Bronchial epithelial cell (primary cell): Measurements from ENCODE around the gene APPL1. TPM values are rescaled to one million over a fixed set of nuclear protein-coding genes. Genes with fewer than 3 reads are reported as not detected.

Experiments
- DNase-seq: peaks from one replicate; pipeline ENCODE4 v3.0.0-alpha.2; 2010; ENCODE audit warnings: low read depth
- FAIRE-seq: peaks from 2 replicates; lab custom pipeline; 2011; peaks lifted over from hg19 to GRCh38; lab: Jason Lieb, UNC
- H3K27me3 ChIP-seq: 2 replicates; pipeline ENCODE4 v1.5.1; 2011; ENCODE audit warnings: low read length; ENCODE audit not compliant: control insufficient read depth, insufficient read depth
- H3K36me3 ChIP-seq: 2 replicates; pipeline ENCODE4 v1.5.1; 2011; ENCODE audit warnings: low read length; ENCODE audit not compliant: control insufficient read depth, insufficient read depth
- H3K4me3 ChIP-seq: 2 replicates; pipeline ENCODE4 v1.5.1; 2011; ENCODE audit warnings: mild to moderate bottlenecking, low read depth, low read length, control low read depth
- total RNA-seq: library from RNA; depleted of rRNA; stranded (reverse); fragments of >200 nt; gene quantifications from 2 replicates; pipeline ENCODE4 v1.2.1, GENCODE V29; 2014
- TF ChIP-seq, protein P1 (sequence below): IDR thresholded peaks from 2 replicates; pipeline ENCODE4 v1.5.1; 2011; ENCODE audit warnings: mild to moderate bottlenecking, moderate library complexity, low read length, control low read depth, inconsistent platforms; ENCODE audit not compliant: insufficient read depth, severe bottlenecking

APPL1 gene
- total RNA-seq, 1 donor from 2014 or later, result 29.5 TPM

DNA sequence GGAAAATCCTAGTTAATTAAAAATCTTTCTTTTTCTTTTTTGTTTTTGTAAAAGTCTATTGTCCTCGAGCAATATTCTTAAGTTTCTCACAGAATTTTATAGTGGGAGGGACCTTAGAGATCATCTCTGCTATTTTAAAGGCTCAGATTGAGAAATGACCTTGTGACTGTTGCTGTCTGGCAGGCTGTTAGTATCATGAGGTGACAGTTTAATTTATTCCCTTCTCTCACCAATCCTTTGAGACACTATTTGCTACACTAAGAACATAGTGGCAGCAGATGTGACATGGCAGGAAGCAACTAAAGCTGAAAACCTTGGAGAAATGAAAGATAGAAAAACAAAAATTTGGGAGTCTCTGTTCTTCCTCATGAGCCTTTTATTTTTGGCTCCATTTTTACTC lies 24.9 kb downstream of the APPL1 start:
- FAIRE-seq (no peak), DNase-seq (no peak)
- H3K4me3 ChIP-seq, result no peak overlapping the region
- H3K36me3 ChIP-seq, result peaks cover 4% of the 10 kb centered on the region
- no peaks in the 10 kb centered on the region for H3K27me3 ChIP-seq
- TF ChIP-seq, protein P1, sequence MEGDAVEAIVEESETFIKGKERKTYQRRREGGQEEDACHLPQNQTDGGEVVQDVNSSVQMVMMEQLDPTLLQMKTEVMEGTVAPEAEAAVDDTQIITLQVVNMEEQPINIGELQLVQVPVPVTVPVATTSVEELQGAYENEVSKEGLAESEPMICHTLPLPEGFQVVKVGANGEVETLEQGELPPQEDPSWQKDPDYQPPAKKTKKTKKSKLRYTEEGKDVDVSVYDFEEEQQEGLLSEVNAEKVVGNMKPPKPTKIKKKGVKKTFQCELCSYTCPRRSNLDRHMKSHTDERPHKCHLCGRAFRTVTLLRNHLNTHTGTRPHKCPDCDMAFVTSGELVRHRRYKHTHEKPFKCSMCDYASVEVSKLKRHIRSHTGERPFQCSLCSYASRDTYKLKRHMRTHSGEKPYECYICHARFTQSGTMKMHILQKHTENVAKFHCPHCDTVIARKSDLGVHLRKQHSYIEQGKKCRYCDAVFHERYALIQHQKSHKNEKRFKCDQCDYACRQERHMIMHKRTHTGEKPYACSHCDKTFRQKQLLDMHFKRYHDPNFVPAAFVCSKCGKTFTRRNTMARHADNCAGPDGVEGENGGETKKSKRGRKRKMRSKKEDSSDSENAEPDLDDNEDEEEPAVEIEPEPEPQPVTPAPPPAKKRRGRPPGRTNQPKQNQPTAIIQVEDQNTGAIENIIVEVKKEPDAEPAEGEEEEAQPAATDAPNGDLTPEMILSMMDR, result no peak

DNA sequence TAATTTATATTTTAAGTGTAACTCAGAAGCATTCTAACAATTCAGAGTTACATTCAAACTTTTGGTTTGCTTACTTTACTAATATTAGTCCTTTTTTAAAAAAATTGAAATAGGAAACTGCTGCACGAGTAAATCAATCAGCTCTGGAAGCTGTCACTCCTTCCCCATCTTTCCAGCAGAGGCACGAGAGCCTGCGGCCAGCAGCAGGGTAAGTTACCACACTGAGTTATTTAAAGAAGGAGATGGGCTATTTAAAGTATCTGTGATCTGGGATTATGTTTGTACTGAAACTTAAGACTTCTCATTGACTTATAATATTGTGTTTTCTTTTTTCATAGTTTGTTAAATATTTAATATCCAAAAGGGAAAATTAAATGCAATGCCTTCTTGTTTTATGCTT lies 29.3 kb downstream of the APPL1 start:
- no peak for DNase-seq

DNA sequence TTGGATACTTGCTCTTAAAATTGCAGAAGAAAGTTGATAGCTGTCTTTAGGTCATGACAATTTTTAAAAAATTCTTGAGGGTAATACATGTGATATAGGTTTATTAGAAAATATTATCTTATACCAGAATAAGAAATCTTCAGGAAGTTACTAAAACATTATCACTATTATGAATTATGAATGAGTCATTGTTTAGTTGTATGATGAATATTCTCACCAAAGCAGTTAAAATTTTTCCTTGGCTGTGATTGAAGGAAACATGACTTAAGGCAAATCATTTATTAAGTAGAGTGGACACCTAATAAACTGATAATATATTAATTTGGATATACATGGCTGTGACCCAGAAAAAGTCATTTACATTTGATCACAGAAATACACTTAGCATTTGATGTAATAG lies 30.1 kb downstream of the APPL1 start:
- no peak for FAIRE-seq
- H3K27me3 ChIP-seq, result no peaks in the 10 kb centered on the region
- H3K36me3 ChIP-seq, result no peaks in the 10 kb centered on the region
- no peak overlapping the region for H3K4me3 ChIP-seq
- TF ChIP-seq, protein P1, result no peak
- DNase-seq, result peak; percentile 54

More for the DNA sequence above, 29.3 kb downstream of the APPL1 start:
- H3K36me3 ChIP-seq, result peaks cover 1% of the 10 kb centered on the region
- TF ChIP-seq, protein P1, result no peak
- no peak overlapping the region for H3K4me3 ChIP-seq
- no peak for FAIRE-seq
- H3K27me3 ChIP-seq, result no peaks in the 10 kb centered on the region

DNA sequence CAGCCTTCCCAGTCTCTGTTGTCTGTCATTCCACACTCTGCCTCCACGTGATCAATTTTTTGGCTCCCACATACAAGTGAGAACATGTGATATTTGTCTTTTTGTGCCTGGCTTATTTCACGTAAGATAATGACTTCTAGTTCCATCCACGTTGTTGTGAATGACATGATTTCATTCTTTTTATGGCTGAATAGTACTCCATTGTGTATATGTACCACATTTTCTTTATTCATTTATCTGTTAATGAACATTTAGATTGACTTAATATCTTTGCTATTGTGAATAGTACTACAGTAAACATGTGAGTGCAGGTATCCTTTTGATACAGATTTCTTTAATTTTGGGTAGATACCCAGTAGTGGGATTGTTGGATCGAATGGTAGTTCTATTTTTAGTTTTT lies 33.6 kb downstream of the APPL1 start:
- Histone ChIP-seq H3K27me3 (no peaks in the 10 kb centered on the region), H3K36me3 (no peaks in the 10 kb centered on the region), H3K4me3 (no peak overlapping the region)
- TF ChIP-seq, protein P1, result no peak
- DNase-seq (no peak), FAIRE-seq (no peak)

DNA sequence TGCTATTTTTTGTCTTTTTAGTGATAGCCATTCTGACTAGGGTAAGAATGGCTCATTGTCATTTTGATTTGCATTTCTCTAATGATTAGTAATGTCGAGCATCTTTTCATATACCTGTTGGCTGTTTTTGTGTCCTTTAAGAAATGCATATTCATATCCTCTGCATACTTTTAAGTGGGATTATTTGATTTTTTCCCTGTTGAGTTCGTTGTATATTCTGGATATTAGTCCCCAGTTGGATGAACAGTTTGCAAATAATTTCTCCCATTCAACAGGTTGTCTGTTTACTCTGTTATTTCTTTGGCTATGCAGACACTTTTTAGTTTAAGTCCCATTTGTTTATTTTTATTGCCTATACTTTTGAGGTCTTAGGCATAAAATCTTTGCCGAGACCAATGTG lies 34.4 kb downstream of the APPL1 start:
- Histone ChIP-seq H3K4me3 (no peak overlapping the region), H3K36me3 (no peaks in the 10 kb centered on the region), H3K27me3 (no peaks in the 10 kb centered on the region)
- FAIRE-seq (no peak), DNase-seq (no peak)
- TF ChIP-seq, protein P1, result no peak

- TF ChIP-seq, protein P1, result no peak
- H3K36me3 ChIP-seq, result peaks cover 3% of the 10 kb centered on the region
- H3K4me3 ChIP-seq, result no peak overlapping the region
- no peaks in the 10 kb centered on the region for H3K27me3 ChIP-seq
- FAIRE-seq (no peak), DNase-seq (no peak)
These were observed 40.9 kb downstream of the APPL1 start for GRCh38 chr3:57268416-57268815.
